Ascending aorta (tissue), 2 donors: ENCODE data around the gene FAM241B. TPM values are rescaled to one million over a fixed set of nuclear protein-coding genes. Genes with fewer than 3 reads are reported as not detected.

Experiments used
- DNase-seq, 2 donors: peaks; one replicate each; pipeline ENCODE4 v3.0.0-alpha.2; 2019; ENCODE audit warnings: low spot score in 2 of 2
- H3K27ac ChIP-seq, 2 donors: fragments of 200-600 bp; sonication (generic); one replicate each; pipeline ENCODE4 v1.5.1; 2016 to 2017; ENCODE audit warnings: mild to moderate bottlenecking in 1 of 2
- H3K27me3 ChIP-seq: fragments of 200-600 bp; sonication (generic); one replicate; pipeline ENCODE4 v1.5.1; 2017
- H3K36me3 ChIP-seq, 2 donors: fragments of 200-600 bp; sonication (generic); one replicate each; pipeline ENCODE4 v1.5.1; 2016
- H3K4me1 ChIP-seq, 2 donors: fragments of 200-600 bp; sonication (generic); one replicate each; pipeline ENCODE4 v1.5.1; 2016 to 2017; ENCODE audit warnings: mild to moderate bottlenecking in 1 of 2
- H3K4me3 ChIP-seq, 2 donors: fragments of 200-600 bp; sonication (generic); one replicate each; pipeline ENCODE4 v1.5.1; 2016 to 2017; ENCODE audit warnings: mild to moderate bottlenecking in 1 of 2
- H3K9me3 ChIP-seq, 2 donors: fragments of 200-600 bp; sonication (generic); one replicate each; pipeline ENCODE4 v1.5.1; 2016
- CTCF ChIP-seq, 3 experiments: fragments of 200-600 bp in 2 of 3; fragments of 450-650 bp in 1 of 3; sonication (generic) in 2 of 3; IDR thresholded peaks; one replicate each; pipeline ENCODE4 v1.5.1; 2016 to 2019; ENCODE audit warnings: antibody characterized with exemption in 3 of 3, mild to moderate bottlenecking in 1 of 3, moderate library complexity in 1 of 3
- intact Hi-C: fragments of 100-400 bp; cut with DNase I; formaldehyde crosslinking; loops from one replicate; pipeline ENCODE4 v1.15.1; 2023
- total RNA-seq: library from RNA; depleted of rRNA; stranded (reverse); fragments of >200 nt; gene quantifications from one replicate; pipeline ENCODE4 v1.1.0, GENCODE V29; 2016

Gene FAM241B
- total RNA-seq, 1 donor from 2014 or later = not detected

DNA sequence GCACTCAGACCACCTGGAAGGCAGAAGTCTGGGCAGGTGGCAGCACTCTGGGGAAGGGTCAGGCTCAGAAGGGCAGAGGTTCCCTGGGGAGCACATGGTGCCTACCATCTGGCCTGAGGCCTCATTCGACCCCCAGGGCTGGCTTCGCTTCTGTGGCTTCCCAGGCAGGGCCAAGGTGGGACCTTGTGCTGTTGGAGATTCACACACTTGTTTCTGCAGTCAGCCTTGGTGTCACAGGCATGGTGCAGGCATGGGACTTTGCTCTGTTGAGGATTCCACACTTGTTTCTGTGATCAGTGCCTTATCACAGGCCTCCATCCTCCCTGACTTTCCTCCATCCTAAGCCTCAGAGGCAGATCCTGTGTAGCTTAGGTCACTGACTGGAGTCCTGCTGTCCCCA is 11.3 kb upstream of the FAM241B start:
- DNase-seq = no peak
- intact Hi-C loops = no loop called here
- H3K9me3 ChIP-seq = no peaks in the 10 kb centered on the region

DNA sequence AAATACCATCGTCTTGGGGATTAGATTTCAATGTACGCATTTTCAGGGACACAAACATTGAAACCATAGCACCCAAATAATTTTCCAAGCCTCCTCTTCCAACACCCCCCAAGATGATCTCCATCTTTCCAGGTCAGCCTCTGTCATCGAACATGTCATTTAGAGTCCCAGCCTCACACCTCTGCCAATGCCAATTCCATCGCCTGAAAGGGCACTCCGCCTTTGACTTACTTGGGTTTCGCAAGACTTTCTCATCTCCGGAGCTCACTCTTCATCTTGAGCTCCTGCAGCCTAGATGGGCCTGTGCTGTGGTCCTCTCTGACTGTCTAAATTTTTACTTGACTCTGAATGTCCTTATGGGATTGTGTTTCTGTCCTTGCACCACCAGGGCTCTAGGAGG is 10.4 kb upstream of the FAM241B start:
- no peak for TF ChIP-seq CTCF (IDR thresholded peaks at IDR 0.05)
- no peak overlapping the region for H3K4me3 ChIP-seq
- intact Hi-C loops = no loop called here
- H3K4me1 ChIP-seq = no peaks in the 10 kb centered on the region
- no peak for DNase-seq
- H3K27me3 ChIP-seq = no peaks in the 10 kb centered on the region
- no peak overlapping the region for H3K27ac ChIP-seq
- no peaks in the 10 kb centered on the region for H3K36me3 ChIP-seq
- no peaks in the 10 kb centered on the region for H3K9me3 ChIP-seq

More for the DNA sequence above, 11.3 kb upstream of the FAM241B start:
- TF ChIP-seq CTCF (IDR thresholded peaks at IDR 0.05) = no peak
- H3K4me3 ChIP-seq = no peak overlapping the region
- H3K27me3 ChIP-seq = no peaks in the 10 kb centered on the region
- H3K36me3 ChIP-seq = no peaks in the 10 kb centered on the region
- H3K4me1 ChIP-seq = no peaks in the 10 kb centered on the region
- no peak overlapping the region for H3K27ac ChIP-seq

- Histone ChIP-seq H3K4me1 (no peaks in the 10 kb centered on the region), H3K36me3 (no peaks in the 10 kb centered on the region), H3K27me3 (no peaks in the 10 kb centered on the region), H3K27ac (no peak overlapping the region), H3K4me3 (no peak overlapping the region), H3K9me3 (no peaks in the 10 kb centered on the region)
- intact Hi-C loops = no loop called here
- TF ChIP-seq CTCF (IDR thresholded peaks at IDR 0.05) = no peak
- no peak for DNase-seq
Observed at GRCh38 chr10:69620625-69621024, 9.4 kb upstream of the FAM241B start.

DNA sequence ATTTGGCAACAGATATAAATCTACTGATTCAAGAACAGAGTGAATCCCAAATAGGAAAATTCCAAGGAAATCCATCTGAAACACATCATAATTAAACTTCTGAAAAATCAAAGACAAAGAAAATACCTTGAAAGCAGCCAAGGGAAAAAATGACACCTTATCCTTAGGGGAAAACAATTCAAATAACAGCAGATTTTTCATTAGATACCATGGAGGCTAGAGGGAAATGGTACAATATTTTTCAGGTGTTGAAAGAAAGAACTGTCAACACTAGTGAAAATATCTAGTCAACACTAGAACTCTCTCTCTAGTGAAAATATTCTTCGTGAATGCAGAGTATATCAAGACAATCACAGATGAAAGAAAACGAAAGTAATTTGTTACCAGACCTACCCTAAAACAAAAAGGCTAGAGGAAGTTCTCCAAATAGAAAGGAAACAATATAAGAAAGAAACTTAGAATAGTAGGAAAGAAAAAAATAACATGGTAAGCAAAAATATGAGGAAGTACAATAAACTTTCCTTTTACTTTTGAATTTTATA is 5.7 kb upstream of the FAM241B start:
- no peak for TF ChIP-seq CTCF (IDR thresholded peaks at IDR 0.05)
- Histone ChIP-seq H3K27me3 (no peaks in the 10 kb centered on the region), H3K4me1 (no peaks in the 10 kb centered on the region), H3K27ac (no peak overlapping the region), H3K4me3 (no peak overlapping the region), H3K36me3 (no peaks in the 10 kb centered on the region), H3K9me3 (no peaks in the 10 kb centered on the region)
- intact Hi-C loops = no loop called here
- no peak for DNase-seq

DNA sequence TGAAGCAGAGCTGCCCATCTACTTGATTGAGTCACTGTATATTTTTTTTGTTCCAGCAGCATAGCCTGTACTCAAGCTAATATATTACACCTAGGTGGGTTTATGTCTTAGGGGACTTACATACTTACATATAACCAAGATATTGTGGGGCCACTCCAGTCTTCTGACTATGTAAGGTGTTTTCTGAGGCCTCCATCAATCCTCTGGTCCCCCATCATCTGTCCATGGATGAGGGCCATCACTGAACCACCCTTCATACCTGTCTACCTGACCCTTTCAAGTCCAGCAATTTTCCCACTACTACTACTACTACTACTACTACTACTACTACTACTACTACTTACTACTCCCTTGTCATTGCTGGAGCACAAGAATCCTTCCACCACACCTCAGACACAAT is 3.2 kb upstream of the FAM241B start:
- TF ChIP-seq CTCF (IDR thresholded peaks at IDR 0.05) = no peak
- no peaks in the 10 kb centered on the region for H3K36me3 ChIP-seq
- no peaks in the 10 kb centered on the region for H3K9me3 ChIP-seq
- H3K27ac ChIP-seq = no peak overlapping the region
- no peaks in the 10 kb centered on the region for H3K27me3 ChIP-seq
- no peak overlapping the region for H3K4me3 ChIP-seq
- intact Hi-C loops = no loop called here
- no peak for DNase-seq
- peaks cover 3 to 9% of the 10 kb centered on the region in 2 donors for H3K4me1 ChIP-seq

DNA sequence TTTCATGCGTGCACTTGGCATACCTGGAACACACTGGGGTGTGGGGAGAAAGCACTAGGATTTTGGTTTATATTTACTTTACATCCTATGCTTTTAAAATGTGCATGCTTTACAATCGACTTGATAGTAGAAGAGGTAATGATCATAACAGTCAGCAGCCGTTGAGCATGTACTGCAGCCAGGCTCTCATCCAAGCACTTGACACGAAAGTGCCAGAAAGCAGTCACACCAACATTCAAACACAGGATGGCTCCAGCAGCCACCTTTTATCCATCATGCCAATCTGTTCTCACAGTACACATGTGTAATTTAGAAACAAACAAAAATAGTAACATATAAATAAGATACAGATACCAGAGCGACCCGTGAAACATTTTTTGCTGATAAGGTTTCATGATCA is 1.2 kb upstream of the FAM241B start:
- Histone ChIP-seq H3K36me3 (peaks cover 0 to 5% of the 10 kb centered on the region in 2 donors), H3K4me1 (peaks cover 3 to 9% of the 10 kb centered on the region in 2 donors), H3K27me3 (no peaks in the 10 kb centered on the region), H3K27ac (no peak overlapping the region), H3K4me3 (no peak overlapping the region), H3K9me3 (no peaks in the 10 kb centered on the region)
- intact Hi-C loops = no loop called here
- TF ChIP-seq CTCF (IDR thresholded peaks at IDR 0.05) = no peak
- no peak for DNase-seq
